Measurements from ENCODE around the gene RSBN1L.

DNA sequence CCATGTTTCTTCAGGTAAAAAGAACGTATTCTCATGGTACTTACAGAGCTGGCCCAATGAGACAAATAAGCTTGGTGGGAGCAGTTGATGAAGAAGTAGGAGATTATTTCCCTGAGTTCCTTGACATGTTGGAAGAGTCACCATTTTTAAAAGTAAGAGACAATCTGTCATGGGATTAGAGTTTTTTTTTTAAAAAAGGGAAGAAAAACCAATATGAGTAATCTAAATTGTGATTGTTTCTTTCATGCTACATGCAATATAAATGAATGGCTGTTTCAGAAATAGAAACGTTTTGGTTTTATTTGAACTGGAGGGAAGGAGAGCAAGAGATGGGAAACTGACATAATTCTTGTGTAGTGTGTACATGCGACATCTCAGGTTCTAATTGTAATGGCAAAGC is 69.2 kb downstream of the RSBN1L start:
- TF ChIP-seq, protein P1, sequence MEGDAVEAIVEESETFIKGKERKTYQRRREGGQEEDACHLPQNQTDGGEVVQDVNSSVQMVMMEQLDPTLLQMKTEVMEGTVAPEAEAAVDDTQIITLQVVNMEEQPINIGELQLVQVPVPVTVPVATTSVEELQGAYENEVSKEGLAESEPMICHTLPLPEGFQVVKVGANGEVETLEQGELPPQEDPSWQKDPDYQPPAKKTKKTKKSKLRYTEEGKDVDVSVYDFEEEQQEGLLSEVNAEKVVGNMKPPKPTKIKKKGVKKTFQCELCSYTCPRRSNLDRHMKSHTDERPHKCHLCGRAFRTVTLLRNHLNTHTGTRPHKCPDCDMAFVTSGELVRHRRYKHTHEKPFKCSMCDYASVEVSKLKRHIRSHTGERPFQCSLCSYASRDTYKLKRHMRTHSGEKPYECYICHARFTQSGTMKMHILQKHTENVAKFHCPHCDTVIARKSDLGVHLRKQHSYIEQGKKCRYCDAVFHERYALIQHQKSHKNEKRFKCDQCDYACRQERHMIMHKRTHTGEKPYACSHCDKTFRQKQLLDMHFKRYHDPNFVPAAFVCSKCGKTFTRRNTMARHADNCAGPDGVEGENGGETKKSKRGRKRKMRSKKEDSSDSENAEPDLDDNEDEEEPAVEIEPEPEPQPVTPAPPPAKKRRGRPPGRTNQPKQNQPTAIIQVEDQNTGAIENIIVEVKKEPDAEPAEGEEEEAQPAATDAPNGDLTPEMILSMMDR (conservative IDR thresholded peaks at IDR 0.05 in 1 of 2, IDR thresholded peaks at IDR 0.05 in 1 of 2; ENCODE audit: low read depth in 1 of 2, low read length in 2 of 2): no peak
- TF ChIP-seq EZH2 (IDR thresholded peaks at IDR 0.05; ENCODE audit: low read length, missing control alignments): no peak

All from fibroblast of lung (primary cell).